GM12864 (cell line): ENCODE measurements around the gene C19orf85.

Experiments used
- DNase-seq: peaks from one replicate; pipeline ENCODE4 v3.0.0-alpha.2; 2011; ENCODE audit warnings: low read depth
- H3K4me3 ChIP-seq: 2 replicates; pipeline ENCODE4 v1.5.1; 2011; ENCODE audit warnings: mild to moderate bottlenecking, low read depth, low read length, control low read depth
- TF ChIP-seq, protein P1 (sequence below): IDR thresholded peaks from 2 replicates; pipeline ENCODE4 v1.5.1; 2011; ENCODE audit warnings: low read depth, mild to moderate bottlenecking, moderate library complexity, low read length, control low read depth, inconsistent platforms; ENCODE audit errors: missing control alignments

C19orf85 gene

DNA sequence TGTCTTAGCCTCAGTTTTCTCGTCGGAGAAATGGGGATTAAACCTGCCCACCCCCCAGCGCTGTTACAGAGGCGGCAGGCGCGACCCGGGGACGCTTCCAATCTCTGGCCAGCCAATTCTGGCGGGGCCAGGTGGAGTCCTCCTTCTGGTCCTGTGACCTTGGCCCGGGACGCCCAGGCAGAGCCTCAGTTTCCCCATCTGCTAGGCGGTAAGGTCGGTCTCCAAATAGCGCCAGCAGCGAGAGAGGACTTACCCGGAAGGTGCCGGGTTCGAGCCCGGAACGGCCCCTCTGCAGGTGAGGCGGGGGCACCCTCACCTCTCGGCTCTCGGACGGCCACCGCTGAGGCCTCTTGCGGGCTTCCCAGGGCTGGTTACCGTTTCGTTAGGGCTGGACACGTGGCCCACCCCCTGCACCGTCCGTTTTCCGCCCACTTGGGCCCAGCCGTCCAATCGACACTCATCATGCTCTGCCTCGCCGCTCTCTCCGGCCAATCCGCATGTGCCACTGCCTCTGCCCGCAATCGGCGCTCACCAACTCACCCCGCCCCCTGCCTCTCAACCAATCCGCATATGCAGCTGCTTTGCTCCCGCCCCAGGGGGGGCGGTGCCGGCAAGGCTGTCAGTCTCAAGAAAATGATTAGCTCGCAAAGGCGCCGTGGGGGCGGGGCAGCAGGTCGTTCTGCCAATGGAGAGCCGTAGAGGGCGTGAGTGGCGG is 3.1 kb downstream of the C19orf85 start, which contains the start of gene ISOC2:
Gene ISOC2 (minus strand): TSS at position 384 of the 715 bp plus-strand sequence. CDS start 5,156 bp downstream, outside the sequence.
- TF ChIP-seq, protein P1, sequence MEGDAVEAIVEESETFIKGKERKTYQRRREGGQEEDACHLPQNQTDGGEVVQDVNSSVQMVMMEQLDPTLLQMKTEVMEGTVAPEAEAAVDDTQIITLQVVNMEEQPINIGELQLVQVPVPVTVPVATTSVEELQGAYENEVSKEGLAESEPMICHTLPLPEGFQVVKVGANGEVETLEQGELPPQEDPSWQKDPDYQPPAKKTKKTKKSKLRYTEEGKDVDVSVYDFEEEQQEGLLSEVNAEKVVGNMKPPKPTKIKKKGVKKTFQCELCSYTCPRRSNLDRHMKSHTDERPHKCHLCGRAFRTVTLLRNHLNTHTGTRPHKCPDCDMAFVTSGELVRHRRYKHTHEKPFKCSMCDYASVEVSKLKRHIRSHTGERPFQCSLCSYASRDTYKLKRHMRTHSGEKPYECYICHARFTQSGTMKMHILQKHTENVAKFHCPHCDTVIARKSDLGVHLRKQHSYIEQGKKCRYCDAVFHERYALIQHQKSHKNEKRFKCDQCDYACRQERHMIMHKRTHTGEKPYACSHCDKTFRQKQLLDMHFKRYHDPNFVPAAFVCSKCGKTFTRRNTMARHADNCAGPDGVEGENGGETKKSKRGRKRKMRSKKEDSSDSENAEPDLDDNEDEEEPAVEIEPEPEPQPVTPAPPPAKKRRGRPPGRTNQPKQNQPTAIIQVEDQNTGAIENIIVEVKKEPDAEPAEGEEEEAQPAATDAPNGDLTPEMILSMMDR: no peak
- H3K4me3 ChIP-seq: peak within 1 kb of the TSS; percentile 90
- peak; percentile 99 for DNase-seq

DNA sequence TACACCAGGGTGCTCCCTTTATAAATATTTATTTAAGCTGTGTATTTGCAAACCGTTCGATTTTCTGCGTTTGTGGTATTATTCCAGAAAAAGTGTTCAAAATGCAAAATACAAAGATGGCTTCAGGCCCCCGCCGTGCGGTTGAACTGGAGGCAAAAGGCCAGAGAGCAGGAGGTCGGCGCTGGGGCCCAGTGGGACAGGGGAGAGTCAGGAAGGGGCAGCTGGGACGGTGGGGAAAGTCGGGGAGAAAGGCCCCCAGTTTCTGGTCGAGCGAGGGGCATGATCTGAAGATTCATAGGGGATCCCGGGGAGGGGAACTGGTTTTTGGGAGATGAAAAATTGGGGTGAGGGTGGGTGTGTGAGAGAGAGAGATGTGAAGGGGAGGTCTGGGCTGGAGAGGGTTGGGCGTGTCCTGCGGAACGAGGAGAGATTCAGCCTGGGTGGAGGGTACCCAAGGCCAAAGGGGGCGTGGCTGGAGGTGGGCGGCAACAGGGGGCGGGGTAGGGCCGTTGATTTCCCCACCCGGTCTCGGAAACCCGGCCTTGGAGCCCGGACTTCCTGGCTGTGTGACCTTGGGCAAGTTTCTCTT is 3.8 kb downstream of the C19orf85 start:
- TF ChIP-seq, protein P1: no peak
- no peak for DNase-seq
- H3K4me3 ChIP-seq: peak overlapping the region; percentile 90

DNA sequence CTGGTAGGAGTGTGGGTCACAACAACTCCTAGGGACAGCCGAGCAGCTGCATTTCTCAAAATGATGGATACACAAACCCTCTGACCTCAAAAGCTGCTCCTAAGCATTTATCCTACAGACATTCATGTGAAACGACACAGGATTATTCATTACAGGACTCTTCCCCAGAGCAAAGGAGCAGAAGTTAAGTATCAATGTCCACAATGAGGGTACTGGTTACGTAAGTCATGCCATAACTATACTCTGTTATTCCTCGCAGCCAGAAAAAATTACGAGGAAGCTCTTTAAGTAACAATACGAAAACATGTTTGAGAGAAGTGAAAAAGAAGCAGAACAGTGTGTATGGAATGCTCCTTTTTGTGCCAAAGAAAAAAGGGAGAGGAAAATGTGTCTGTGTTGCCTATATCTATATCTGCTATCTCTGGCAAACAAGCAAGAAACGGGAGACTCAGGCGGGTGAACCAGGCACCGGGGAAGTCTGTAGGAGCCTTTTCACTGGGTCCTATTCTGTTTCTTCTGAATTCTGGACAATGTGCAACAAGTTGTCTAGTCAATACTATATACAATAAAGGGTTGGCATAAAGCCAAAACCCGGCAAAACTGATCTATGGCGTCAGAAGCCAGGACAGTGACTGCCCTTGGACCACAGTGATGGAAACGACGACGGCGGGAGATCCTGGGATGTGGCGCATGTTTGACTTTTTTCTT is 4.4 kb downstream of the C19orf85 start:
- TF ChIP-seq, protein P1: no peak
- H3K4me3 ChIP-seq: no peak overlapping the region
- DNase-seq: no peak

DNA sequence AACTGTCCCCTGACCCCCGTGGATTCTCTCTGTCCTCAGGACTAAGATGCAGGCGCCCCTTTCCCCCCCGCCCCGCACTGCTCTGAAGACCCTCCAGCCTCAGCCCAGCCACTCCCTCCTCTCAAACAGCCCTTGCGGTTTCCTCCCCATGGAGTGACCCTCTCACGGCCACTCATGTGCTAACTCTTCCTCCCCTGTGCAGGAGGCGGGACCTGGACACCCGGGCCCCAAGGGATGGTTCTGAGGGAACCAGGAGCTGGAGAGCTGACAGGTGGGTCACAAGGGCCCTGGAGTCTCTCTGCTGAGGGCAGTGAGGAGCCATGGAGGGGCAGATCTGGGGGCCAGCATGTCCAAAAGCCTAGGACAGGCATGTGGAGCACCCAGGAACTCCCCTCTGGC is 5.0 kb downstream of the C19orf85 start:
- TF ChIP-seq, protein P1: no peak
- no peak for DNase-seq
- no peak overlapping the region for H3K4me3 ChIP-seq

DNA sequence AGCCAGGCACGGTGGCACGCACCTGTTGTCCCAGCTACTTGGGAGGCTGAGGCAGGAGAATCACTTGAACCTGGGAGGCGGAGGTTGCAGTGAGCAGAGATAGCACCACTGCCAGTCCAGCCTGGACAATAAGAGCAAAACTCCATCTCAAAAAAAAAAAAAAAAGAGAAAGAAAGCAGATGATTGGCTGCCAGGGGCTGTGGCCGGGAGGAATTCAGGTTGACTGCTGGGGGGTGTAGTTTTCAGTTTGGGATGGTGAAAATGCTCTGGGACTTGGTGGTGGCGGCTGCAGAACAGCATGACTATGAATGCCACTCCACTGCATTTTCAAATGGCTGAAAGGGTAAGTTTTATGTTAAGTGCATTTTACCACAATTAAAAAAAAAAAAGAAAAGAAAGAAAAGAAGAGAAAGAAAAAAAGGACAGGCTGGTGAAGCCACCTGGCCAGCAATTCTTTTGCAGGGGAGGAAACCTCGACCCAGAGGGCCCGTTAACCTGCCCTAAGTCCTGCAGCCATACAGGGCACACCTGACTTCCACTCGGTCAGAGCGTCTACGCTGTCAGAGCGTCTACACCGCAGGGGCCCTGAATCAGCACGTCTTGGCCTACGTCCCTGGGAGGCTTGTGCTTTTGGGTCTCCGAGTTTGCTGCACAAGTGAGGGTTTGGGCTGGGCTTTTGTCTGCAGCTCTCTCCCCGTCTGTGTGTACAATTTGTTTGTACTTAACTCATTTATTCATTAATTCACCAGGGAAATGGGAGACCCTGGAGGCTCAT is 6.7 kb downstream of the C19orf85 start:
- TF ChIP-seq, protein P1: no peak
- DNase-seq: no peak
- no peak overlapping the region for H3K4me3 ChIP-seq

DNA sequence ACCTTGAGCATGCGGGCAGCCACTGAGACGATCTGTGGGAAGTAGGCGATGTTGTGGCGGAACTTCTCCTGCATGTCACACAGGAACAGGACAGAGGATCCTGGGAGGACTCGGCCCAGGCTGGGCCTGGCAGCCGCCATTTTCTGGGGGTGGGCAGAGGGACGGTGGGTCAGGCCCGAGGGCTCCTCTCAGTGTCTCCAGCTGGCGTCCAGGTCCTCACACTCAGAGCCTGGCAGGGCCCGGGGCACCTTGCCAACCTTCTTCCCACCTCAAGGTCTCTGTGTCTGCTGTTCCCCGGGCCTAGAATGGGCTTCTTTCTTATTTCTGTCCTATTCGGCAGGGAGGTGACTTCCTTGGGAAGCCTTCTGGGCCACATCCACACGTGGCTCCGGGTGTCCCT is 8.2 kb downstream of the C19orf85 start:
- DNase-seq: no peak
- TF ChIP-seq, protein P1: no peak
- H3K4me3 ChIP-seq: no peak overlapping the region
